A204.1 (cell line): Measurements from ENCODE around the gene AP2M1.
A peak's percentile ranks its signal among the peaks of the same experiment; 100 is the strongest.
"Not testable (repeated sequence)": the region's sequence is repeated elsewhere in the genome, so short reads cannot be mapped to it uniquely, and the experiment has no call there.

Source experiments
- FAIRE-seq: peaks from 2 replicates; lab custom pipeline; 2012; peaks lifted over from hg19 to GRCh38; lab: Jason Lieb, UNC

Gene AP2M1

GRCh38 chr3:184174646-184175492, at the start of gene AP2M1:
AP2M1 (plus strand) TSS chr3:184174855; CDS start chr3:184176994, 2,139 bp downstream.
- peak; percentile 87 for FAIRE-seq

GRCh38 chr3:184126006-184126405, 48.6 kb upstream of the AP2M1 start:
- FAIRE-seq, result no peak

- FAIRE-seq, result no peak
Measured at GRCh38 chr3:184129012-184129411, 45.6 kb upstream of the AP2M1 start.

- FAIRE-seq, result no peak
Measured at GRCh38 chr3:184132945-184133344, 41.7 kb upstream of the AP2M1 start.

GRCh38 chr3:184133840-184134745, 40.6 kb upstream of the AP2M1 start:
- no peak for FAIRE-seq

- FAIRE-seq, result no peak
Measured at GRCh38 chr3:184134746-184135148, 39.9 kb upstream of the AP2M1 start.

- no peak for FAIRE-seq
Measured at GRCh38 chr3:184135149-184135910, 39.3 kb upstream of the AP2M1 start, which contains the start of gene EIF2B5. EIF2B5 (plus strand) TSS chr3:184135358; CDS start chr3:184135386, 28 bp downstream.

GRCh38 chr3:184135911-184136260, 38.8 kb upstream of the AP2M1 start:
- FAIRE-seq, result no peak

- no peak for FAIRE-seq
Measured at GRCh38 chr3:184140436-184140835, 34.2 kb upstream of the AP2M1 start.

- no peak for FAIRE-seq
Measured at GRCh38 chr3:184142199-184142598, 32.5 kb upstream of the AP2M1 start.

GRCh38 chr3:184143327-184143726, 31.3 kb upstream of the AP2M1 start:
- FAIRE-seq, result no peak

- no peak for FAIRE-seq
Measured at GRCh38 chr3:184144505-184144904, 30.1 kb upstream of the AP2M1 start.

GRCh38 chr3:184145111-184145524, 29.5 kb upstream of the AP2M1 start:
- no peak for FAIRE-seq

GRCh38 chr3:184145751-184146270, 28.8 kb upstream of the AP2M1 start:
- no peak for FAIRE-seq

GRCh38 chr3:184148076-184148475, 26.6 kb upstream of the AP2M1 start:
- FAIRE-seq, result no peak

- no peak for FAIRE-seq
Measured at GRCh38 chr3:184149123-184149522, 25.5 kb upstream of the AP2M1 start.

- not testable (repeated sequence) for FAIRE-seq
Measured at GRCh38 chr3:184149770-184150169, 24.9 kb upstream of the AP2M1 start.

- no peak for FAIRE-seq
Measured at GRCh38 chr3:184154885-184155643, 19.6 kb upstream of the AP2M1 start, which contains the start of gene DVL3. DVL3 (plus strand) TSS chr3:184155377; CDS start chr3:184155636, 259 bp downstream.

GRCh38 chr3:184155644-184156521, 18.8 kb upstream of the AP2M1 start:
- no peak for FAIRE-seq

GRCh38 chr3:184156522-184156955, 18.1 kb upstream of the AP2M1 start:
- FAIRE-seq, result no peak
